ENCODE results near the gene TIAM1.

The TIAM1 gene

DNA sequence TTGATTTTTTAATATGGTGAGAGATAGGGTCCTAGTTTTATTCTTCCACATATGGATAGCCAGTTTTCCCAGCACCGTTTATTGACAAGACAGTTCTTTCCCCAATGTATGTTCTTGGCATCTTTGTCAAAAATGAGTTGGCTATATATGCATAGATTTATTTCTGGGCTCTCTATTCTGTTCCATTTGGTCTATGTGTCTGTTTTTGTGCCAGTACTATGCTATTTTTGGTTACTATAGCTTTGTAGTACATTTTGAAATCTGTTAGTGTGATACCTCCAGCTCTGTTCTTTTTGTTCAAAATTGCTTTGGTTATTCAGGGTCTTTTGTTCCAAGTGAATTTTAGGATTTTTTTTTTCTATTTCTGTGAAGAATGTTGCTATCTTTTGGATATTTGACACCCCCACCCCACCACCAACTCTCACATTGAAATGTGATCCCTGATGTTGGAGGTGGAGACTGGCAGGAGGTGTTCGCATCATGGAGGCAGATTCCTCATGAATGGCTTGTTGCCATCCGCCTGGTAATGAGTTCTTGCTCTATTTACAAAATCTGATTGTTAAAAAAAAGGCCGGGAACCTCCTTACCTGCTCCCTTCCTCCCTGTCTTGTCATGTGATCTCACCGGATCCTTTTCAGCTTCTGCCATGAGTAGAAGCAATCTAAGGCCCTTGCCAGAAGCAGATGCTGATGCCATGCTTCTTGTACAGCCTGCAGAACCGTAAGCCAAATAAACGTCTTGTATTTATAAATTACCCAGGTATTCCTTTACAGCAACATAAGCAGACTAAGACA lies 251.0 kb downstream of the TIAM1 start:
- FAIRE-seq = no peak
- no peak for DNase-seq (ENCODE audit: low spot score)

DNA sequence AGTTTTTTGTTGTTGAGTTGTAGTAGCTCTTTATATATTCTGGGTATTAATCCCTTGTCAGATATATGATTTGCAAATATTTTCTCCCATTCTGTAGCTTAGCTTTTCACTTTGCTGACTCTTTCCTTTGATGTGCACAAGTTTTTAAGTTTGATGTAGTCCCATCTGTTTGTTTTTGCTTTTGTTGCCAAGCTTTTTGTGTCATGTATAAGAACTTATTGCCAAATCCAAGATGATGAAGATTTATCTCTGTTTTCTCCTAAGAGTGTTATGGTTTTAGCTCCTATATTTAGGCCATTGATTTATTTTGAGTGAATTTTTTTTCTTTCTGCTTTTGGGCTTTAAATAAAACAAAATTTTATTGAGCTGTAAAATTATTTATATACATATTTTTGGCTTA lies 253.7 kb downstream of the TIAM1 start:
- DNase-seq (ENCODE audit: low spot score) = no peak

DNA sequence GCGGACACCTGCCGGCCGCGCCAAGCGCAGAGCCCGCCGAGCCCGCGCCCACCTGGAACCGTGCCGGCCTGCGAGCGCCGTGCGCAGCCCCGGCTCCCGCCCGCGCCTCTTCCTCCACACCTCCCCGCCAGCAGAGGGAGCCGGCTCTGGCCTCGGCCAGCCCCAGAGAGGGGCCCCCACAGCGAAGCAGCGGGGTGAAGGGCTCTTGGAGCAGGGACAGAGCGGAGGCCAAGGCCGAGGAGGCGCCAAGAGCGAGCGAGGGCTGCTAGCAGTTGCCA lies 255.6 kb downstream of the TIAM1 start:
- FAIRE-seq (no peak), DNase-seq (ENCODE audit: low spot score) (no peak)

More for the DNA sequence above, 253.7 kb downstream of the TIAM1 start:
- no peak for FAIRE-seq

DNA sequence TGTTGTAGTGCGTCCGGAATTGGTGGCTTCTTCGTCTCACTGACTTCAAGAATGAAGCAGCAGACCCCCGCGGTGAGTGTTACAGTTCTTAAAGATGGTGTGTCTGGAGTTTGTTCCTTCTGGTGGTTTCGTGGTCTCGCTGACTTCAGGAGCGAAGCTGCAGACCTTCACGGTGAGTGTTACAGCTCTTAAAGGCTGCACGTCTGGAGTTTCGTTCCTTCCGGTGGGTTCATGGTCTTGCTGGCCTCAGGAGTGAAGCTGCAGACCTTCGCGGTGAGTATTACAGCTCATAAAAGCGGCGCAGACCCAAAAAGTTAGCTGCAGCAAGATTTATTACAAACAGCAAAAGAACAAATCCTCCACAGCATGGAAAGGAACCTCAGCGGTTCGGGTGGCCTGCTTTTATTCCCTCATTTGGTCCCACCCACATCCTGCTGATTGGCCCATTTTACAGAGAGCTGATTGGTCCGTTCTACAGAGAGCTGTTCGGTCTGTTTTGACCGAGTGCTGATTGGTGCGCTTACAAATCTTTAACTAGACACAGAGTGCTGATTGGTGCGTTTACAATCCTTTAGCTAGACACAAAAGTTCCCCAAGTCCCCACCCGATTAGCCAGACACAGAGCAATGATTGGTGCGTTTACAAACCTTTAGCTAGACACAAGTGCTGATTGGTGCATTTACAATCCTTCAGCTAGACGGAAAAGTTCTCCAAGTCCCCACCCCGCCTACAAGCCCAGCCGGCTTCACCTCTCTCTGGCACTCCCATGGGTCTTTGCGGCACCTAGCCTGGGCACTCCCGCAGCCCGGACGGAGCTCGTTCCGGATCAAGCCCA lies 256.2 kb downstream of the TIAM1 start:
- FAIRE-seq = no peak

DNA sequence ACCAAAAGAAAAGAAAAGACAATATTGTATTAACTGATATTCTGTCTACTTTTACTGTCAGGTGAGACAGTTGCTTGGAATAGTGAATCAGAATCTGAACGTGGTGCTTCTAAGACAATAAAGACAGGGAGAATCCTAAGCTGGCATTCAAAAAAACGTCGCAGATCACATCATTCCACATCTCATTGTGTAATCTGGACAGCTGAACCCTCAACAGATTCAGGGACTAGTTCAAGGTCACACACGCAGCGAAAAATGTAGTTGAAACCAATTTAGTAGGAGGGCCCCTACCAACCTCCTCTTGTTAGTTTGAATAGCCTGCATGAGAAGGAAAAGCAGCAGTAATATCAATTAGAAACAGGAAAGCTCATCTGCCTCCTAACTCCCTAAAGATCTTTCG lies 259.4 kb downstream of the TIAM1 start:
- no peak for DNase-seq (ENCODE audit: low spot score)
- no peak for FAIRE-seq

More for the DNA sequence above, 256.2 kb downstream of the TIAM1 start:
- DNase-seq (ENCODE audit: low spot score) = no peak

DNA sequence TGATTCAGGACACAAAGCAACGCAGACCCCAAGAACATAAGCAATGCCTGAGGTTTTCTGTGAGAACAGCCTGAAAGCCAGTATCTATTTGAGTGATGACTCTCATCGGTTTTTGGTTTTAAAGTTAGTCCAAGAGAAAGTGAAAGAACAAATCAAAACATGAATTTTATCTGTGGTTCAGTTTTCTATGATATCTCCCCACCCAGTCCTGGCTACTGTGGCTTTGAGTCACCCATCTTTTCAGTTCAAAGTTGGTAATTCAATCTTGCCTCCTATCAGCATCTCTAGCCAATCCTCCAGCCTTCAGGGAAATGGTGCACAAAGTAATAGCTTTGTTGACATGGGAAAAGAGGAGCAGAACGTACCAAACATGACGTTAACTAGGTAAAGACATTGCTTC lies 265.3 kb downstream of the TIAM1 start:
- DNase-seq (ENCODE audit: low spot score) = no peak
- FAIRE-seq = no peak

DNA sequence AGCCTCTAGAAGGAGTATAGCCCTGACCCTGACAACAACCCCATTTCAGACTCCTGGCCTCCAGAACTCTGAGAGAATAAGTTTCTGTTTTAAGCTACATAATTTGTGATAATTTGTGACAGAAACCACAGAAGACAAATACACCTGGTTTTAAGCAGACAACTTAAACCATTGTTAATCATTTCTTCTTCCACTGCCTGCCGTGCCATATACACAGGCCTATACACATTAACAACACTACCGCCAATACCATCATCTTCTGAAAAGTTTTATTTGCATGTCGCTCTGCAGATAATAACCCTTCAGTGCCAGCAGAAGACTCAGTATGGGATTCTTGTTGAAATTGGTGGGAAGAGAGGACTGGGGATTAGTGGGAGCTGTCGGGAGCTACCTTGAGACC lies 265.8 kb downstream of the TIAM1 start:
- FAIRE-seq (no peak), DNase-seq (ENCODE audit: low spot score) (no peak)

DNA sequence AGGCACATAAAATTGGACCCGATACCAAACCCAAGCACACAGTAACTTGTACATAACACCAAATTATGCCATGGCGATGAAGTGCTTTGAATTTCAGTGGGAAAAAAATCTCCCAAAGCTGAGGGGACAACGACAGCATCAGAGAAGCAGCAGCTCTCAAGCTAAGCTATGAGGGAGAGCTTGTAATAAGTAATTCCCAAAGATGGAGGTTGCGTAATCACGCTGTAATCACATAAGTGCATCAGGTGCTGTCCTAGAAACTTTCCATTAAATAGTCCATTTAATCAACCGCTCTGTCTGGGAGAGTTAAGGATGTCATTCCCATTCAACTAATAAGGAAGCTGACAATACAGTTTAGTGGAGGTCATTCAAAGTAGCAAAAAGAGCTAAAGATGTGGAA lies 268.2 kb downstream of the TIAM1 start:
- no peak for DNase-seq (ENCODE audit: low spot score)
- FAIRE-seq = no peak

DNA sequence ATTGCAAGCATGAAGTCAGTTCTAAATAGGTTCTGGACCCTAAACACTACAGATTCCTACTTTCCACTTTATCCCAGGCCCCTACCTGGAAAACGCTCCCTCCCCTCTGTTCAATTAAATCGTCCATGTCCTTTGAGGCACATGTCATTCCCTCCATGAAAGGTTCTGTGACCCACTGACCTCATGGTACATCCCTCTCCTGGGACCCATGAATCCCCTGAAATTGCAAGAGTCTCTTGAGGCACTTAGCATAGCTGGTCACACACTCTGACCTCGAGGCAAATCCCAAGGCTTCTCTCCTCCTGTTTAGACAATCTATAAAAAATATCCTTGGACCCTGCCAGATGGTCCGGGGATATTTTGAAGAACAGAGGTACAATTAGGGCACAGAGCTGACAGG lies 271.5 kb downstream of the TIAM1 start:
- FAIRE-seq (no peak), DNase-seq (ENCODE audit: low spot score) (no peak)
